H1 (cell line): ENCODE measurements around the gene OR10G3. TPM values are rescaled to one million over a fixed set of nuclear protein-coding genes. Genes with fewer than 3 reads are reported as not detected.

Source experiments
- JUND ChIP-seq: IDR thresholded peaks from 2 replicates; pipeline ENCODE4 v1.6.1; 2011; ENCODE audit warnings: mild to moderate bottlenecking, improper control_type of control experiment, low read length
- RXRA ChIP-seq: IDR thresholded peaks from 2 replicates; pipeline ENCODE4 v1.6.1; 2011; ENCODE audit warnings: low read depth, mild to moderate bottlenecking, low read length, moderate library complexity; ENCODE audit not compliant: insufficient read depth
- polyA plus RNA-seq, 7 experiments: library from polyadenylated mRNA; depleted of rRNA in 3 of 7; stranded (reverse) in 5 of 7; unstranded in 2 of 7; fragments of >200 nt in 5 of 7; fragments of 200-250 nt in 2 of 7; gene quantifications; 1 replicate in 5 of 7; 2 replicates in 1 of 7; 4 replicates in 1 of 7; pipeline versions ENCODE4 v1.2.1 to v1.2.3, GENCODE V29; 2011 to 2013; ENCODE audit warnings: missing spikeins in 2 of 7, mixed read lengths in 2 of 7
- total RNA-seq: library from RNA; stranded (reverse); fragmentation: NEBNext Ultra II Directional; extraction: Animal tissue kit (Norgen Biotek cat#: 25700); gene quantifications from 2 replicates; pipeline ENCODE4 v1.2.1, GENCODE V29; 2021

The OR10G3 gene
- total and polyA plus RNA-seq, 2 of the 8 experiments (the other 6 are each of a cell fraction or from before 2014, with no cell fraction given), result not detected

DNA sequence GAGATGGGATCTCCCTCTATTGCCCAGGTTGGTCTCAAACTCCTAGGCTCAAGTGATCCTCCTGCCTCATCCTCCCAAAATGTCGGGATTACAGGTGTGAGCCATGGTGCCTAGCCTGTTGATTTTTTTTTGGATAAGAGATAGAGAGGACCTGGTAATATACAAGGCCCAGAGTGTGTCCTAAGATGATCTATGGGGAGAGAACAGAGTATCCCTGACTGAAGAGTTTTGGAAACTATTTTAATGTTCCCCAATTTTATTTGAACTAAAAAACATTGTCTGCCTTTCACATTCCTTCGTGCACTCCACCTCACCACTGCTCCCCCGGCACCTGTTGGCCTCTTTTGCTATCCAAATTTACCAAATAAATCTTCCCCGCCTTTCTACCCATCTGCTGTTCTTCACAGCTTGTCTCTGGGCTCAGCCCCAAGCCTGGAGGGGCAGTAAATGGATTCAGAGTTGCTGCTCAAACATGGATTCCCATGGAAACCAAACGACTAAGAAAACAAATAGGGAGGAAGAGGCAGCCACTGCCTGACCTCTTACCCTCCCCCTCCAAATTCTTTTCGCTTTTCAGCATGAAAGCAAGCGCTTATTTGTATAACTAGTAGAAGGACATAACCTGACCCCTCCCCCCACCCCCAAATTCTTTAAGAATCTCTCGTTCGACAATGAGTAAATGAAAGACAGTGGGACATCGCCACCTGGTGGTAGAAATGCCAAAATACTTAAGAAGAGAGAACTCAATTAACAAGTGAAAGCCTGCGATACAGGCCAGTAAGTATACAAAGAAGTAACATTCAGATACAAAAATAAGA is 22.6 kb downstream of the OR10G3 start (continued):
- peak; percentile 28; the same call in 1 of the 2 replicates for TF ChIP-seq RXRA
- TF ChIP-seq JUND, result peak; percentile 43; the same call in 1 of the 2 replicates
- TF ChIP-seq, all 59 proteins: peak for 22
